HG02973 (cell line): Measurements from ENCODE around the gene RNFT1.
"Not testable (repeated sequence)": the region's sequence is repeated elsewhere in the genome, so short reads cannot be mapped to it uniquely, and the experiment has no call there.

Source experiments
- ATAC-seq: cut with Tn5 transposase; IDR thresholded peaks from one replicate; pipeline ENCODE4 v1.9.1; 2021; ENCODE audit warnings: moderate library complexity; ENCODE audit not compliant: unreplicated experiment

The RNFT1 gene, protein sequence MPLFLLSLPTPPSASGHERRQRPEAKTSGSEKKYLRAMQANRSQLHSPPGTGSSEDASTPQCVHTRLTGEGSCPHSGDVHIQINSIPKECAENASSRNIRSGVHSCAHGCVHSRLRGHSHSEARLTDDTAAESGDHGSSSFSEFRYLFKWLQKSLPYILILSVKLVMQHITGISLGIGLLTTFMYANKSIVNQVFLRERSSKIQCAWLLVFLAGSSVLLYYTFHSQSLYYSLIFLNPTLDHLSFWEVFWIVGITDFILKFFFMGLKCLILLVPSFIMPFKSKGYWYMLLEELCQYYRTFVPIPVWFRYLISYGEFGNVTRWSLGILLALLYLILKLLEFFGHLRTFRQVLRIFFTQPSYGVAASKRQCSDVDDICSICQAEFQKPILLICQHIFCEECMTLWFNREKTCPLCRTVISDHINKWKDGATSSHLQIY

GRCh38 chr17:59964482-59965328, at the start of gene RNFT1:
RNFT1 (minus strand) TSS chr17:59964740; CDS start chr17:59964663, 77 bp downstream.
- ATAC-seq, result peak; percentile 64

DNA sequence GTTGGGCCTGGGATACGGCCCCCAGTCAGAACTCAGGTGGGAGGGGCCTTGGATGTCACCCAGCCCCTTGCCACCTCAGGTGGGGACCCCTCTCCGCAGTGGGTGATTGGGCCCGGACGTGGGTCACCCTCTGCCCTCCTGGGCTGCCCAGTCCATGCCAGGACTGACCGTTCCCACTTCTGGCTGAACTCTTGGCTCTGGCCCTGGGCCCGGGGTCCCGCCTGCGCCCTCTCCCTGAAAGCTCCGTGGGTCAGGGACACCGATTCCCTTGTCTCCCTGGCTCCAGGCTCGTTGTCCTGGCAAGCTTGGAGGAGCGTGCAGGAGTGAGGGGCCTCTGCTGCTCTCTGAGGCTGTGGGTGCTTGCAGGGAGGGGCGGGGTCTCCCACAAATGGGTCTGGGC, 44.8 kb upstream of the RNFT1 start:
- not testable (repeated sequence) for ATAC-seq

DNA sequence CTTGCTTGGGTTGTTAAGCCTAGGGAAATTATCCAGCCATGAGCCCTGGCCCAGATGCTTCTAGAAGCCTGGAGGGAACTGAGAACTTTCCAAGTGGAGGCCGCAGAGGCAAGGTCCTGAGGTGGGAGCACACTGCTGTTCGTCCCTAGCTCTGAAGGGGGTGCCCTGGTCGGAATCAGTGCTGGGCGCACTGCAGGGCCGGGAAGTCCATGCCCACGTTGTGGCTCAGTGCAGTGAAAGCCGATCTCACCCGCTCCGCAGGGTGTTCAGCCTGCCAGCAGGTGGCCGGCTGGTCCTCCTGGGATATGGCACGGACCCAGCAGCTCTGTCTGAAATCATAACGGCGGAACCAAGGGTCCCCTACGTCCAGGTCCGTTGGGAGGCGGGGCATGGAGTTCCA, 43.8 kb upstream of the RNFT1 start:
- not testable (repeated sequence) for ATAC-seq

DNA sequence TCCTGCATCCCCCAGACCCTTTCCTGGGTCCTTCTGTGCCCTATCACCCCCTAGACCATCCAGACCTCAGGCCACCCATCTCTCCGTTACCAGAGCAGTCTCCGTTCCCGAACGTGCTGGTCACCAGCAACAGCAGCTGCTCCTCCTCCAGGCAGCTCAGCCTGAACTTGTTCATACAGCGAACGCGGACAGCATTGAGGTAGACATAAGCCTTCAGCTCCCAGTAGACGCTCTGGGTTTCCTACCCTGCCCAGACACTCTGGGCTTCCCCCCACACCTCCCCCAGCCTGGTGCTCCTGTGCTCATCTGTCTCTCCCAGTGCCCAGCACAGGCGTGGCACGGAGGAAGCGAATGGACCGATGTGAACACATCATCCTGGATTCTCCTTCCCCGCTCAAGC, 41.6 kb upstream of the RNFT1 start:
- ATAC-seq, result no peak

DNA sequence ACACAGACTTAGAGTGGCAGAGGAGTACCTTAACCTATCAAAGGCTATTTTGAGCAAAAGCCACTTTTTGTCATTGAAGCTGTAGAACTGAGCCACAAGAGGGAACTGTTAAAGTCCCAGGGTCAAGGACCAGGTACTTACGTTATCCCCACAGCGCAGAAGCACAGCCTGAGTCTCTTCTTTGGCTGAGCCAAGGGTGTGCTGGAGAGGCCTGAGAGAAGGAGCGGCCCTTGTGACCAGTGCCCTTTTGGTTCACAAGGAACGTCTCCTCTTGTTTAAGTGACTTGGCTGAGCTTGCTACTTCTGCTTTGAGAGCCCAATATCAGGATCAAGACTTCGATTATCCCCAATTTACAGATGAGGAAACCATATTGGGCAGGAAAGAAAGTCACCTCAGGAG, 40.0 kb upstream of the RNFT1 start:
- not testable (repeated sequence) for ATAC-seq

DNA sequence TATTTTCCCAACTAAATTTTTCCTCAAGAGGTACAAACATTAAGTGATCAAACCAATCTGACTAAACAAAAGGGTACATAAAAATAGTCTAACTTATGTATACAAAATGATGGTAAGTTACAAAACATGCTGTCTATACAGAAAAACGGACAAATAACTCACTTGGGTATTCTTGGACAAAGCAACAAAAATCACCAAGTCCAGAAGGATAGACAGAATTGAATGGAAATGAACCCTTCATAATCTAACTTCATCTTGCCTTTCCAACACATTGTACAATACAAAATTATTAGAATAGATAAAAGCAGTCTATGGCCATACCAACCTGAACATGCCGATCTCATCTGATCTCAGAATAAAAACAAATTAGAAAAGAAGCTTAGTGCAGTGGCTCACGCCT, 37.9 kb upstream of the RNFT1 start:
- ATAC-seq, result not testable (repeated sequence)

- not testable (repeated sequence) for ATAC-seq
These were observed 32.1 kb upstream of the RNFT1 start for GRCh38 chr17:59996608-59997007.

GRCh38 chr17:59975166-59975565, 10.6 kb upstream of the RNFT1 start:
- not testable (repeated sequence) for ATAC-seq

GRCh38 chr17:59973483-59973882, 8.9 kb upstream of the RNFT1 start:
- not testable (repeated sequence) for ATAC-seq

DNA sequence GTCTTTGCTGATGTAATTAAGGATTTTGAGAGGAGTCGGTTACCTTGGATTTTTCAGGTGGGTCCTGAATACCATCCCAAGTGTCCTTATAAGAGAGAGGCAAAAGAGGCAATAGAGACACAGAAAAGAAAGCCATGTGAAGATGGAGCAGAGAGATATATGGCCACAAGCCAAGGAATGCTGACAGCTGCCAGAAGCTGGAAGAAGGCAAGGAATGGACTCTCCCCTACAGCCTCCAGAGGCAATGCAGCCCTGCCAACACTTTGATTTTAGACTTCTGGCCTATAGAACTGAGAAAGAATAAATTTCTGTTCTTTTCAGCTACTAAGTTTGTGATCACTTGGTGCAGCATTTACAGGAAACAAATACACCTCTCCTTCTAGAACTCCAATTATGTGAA, 8.2 kb upstream of the RNFT1 start:
- no peak for ATAC-seq

GRCh38 chr17:59971771-59972170, 7.2 kb upstream of the RNFT1 start:
- ATAC-seq, result not testable (repeated sequence)

DNA sequence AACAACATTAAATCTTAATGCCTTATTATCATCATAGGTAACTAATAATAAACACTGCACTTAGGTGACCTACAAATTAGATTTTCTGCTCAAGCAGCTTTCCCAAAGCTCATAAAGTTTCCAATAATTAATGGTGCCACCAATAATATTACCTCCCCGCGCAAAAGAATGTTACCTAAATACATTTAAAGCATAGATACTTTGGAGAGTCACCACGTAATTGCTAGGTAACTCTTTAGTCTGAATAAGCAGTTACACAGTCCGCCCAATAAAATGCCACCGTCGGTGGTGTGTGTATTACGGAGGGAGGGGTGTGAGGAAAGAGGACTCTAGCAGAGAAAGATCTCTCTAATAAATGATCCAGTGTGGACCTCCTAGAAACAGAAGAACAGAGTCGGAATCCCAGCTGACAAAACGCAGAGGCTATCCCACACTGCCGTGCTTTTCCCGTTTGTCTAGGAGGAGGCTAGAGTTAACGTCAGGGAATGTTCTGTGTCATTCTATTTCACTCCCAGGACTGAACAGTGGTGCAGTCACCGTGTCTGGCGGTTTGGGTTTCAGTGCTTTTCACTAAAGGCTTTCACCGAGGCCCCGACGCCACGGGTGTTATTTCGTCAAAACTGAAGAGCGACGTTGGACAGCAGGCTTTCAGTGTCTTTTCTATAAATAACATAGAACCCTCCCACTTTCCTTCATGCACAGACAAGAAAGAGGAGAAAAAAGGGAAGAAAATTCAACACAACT, 630 bp downstream of the RNFT1 start:
- ATAC-seq, result peak; percentile 34

DNA sequence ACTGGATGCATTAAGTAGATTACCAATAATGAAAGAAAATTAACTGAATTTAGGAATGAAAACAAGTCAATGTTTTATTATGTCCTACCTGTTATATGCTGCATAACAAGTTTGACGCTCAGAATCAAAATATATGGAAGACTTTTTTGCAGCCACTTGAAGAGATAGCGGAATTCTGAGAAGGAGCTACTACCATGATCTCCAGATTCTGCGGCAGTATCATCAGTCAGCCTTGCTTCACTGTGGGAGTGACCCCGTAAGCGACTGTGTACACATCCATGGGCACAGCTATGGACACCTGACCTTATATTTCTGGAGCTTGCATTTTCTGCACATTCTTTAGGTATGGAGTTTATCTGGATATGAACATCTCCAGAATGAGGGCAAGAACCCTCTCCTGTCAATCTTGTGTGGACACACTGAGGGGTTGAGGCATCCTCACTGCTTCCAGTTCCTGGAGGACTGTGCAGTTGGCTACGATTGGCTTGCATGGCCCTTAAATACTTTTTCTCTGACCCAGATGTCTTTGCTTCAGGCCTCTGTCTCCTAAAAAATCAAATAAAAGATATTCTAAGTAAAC, 1.7 kb downstream of the RNFT1 start:
- no peak for ATAC-seq

DNA sequence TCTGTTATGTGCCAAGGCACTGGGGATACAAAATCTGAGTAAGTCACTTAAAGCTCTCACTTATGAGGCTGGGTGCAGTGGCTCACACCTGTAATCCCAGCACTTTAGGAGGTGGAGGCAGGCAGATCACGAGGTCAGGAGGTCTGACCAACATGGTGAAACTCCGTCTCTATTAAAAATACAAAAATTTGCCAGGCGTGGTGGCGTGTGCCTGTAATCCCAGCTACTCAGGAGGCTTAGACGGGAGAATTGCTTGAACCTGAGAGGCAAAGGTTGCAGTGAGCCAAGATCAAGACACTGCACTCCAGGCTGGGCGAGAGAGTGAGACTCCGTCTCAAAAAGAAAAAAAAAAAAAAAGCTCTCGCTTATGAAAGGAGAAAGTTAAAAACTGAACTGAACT, 5.0 kb downstream of the RNFT1 start:
- ATAC-seq, result not testable (repeated sequence)

DNA sequence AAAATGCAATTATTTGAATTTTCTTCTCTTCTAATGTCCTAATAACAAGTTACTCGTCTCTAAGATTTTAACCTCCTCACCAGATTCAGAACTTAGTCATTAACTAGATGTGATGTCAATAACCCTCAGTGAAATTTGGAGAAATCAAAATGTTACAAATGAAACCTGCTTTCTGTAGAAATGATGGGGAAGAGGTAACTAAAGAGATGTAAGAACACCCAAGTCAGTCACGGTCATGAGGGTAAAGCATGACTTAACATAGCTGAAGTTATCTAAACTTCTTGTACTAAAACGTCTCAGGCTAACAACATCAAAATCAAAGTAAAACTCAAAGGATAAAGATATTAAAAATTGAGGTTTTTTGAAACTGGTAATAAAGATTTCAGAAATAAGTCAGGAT, 9.7 kb downstream of the RNFT1 start:
- ATAC-seq, result no peak

- ATAC-seq, result no peak
These were observed 14.5 kb downstream of the RNFT1 start for GRCh38 chr17:59950049-59950448.

GRCh38 chr17:59947310-59947709, 17.2 kb downstream of the RNFT1 start:
- ATAC-seq, result not testable (repeated sequence)

- ATAC-seq, result not testable (repeated sequence)
These were observed 18.1 kb downstream of the RNFT1 start for GRCh38 chr17:59946433-59946832.

- ATAC-seq, result no peak
These were observed 23.4 kb downstream of the RNFT1 start for GRCh38 chr17:59941131-59941530.

- ATAC-seq, result not testable (repeated sequence)
These were observed 23.8 kb downstream of the RNFT1 start for GRCh38 chr17:59940697-59941096.

DNA sequence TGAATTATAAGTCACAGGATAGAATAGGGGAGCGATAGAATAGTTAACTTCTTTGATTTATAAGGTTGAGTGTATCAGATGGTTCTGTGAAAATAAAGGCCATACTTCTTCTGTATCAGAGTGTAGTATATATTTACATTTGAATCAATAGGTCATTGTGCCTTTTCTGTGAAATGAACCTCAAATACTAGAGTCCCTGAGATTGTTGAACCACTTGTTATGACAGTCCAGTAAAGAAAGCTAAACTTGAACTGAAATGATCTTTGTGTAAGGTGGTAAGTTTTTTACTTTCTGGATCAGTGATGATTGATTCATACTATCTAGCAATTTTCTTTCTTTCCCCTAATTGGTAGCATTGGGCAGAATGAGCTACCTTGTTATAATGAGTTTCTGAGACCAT, 31.2 kb downstream of the RNFT1 start:
- not testable (repeated sequence) for ATAC-seq
